NB4 (cell line): ENCODE results near the gene RASL11A.

Source experiments
- MYC ChIP-seq: IDR thresholded peaks from 2 replicates; pipeline ENCODE4 v1.6.1; 2011; ENCODE audit warnings: low read depth, low read length
- POLR2A ChIP-seq: IDR thresholded peaks from 2 replicates; pipeline ENCODE4 v1.6.1; 2011; ENCODE audit warnings: mild to moderate bottlenecking; ENCODE audit not compliant: insufficient read length; ENCODE audit errors: extremely low read depth
- TF ChIP-seq, protein P1 (sequence below): IDR thresholded peaks from 2 replicates; pipeline ENCODE4 v1.6.1; 2011; ENCODE audit warnings: low read depth, low read length
- TF ChIP-seq, protein P2 (sequence below): IDR thresholded peaks from one replicate; pipeline ENCODE4 v1.5.1; 2012; ENCODE audit warnings: low read depth, low read length

DNA sequence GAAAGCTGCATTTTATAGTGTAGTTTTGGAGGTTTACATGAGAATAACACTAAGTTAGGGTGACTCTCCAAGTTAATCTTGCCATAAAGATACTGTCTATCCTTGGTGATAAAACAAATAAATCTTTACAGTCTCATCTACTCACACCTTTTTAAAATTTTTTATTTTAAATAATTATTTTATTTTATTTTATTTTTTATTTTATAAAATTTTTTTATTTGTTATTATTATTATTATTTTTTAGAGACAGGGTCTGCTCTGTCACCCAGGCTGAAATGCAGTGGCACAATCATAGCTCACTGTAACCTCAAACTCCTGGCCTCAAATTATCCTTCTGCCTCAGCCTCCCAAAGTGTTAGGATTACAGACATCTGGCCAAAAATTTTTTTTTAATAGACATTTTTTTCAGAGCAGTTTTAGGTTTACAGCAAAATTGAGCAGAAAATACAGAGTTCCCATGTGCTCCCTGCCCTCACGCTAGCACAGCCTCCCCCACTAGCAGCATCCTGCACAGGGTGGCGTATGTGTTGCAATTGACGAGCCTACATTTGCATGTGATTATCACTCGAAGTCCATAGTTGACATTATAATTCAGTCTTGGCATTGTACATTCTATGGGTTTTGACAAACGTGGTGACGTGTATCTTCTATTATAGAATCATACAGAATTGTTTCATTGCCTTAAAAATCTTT lies 41.0 kb downstream of the RASL11A start:
- TF ChIP-seq, protein P1, sequence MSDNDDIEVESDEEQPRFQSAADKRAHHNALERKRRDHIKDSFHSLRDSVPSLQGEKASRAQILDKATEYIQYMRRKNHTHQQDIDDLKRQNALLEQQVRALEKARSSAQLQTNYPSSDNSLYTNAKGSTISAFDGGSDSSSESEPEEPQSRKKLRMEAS: peak; percentile 73
- TF ChIP-seq, protein P2, sequence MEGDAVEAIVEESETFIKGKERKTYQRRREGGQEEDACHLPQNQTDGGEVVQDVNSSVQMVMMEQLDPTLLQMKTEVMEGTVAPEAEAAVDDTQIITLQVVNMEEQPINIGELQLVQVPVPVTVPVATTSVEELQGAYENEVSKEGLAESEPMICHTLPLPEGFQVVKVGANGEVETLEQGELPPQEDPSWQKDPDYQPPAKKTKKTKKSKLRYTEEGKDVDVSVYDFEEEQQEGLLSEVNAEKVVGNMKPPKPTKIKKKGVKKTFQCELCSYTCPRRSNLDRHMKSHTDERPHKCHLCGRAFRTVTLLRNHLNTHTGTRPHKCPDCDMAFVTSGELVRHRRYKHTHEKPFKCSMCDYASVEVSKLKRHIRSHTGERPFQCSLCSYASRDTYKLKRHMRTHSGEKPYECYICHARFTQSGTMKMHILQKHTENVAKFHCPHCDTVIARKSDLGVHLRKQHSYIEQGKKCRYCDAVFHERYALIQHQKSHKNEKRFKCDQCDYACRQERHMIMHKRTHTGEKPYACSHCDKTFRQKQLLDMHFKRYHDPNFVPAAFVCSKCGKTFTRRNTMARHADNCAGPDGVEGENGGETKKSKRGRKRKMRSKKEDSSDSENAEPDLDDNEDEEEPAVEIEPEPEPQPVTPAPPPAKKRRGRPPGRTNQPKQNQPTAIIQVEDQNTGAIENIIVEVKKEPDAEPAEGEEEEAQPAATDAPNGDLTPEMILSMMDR: no peak
- TF ChIP-seq POLR2A (no peak), MYC (0 out of 2 replicates have a peak, but pooled peaks have one; percentile 45)
